K562 (cell line): ENCODE measurements around the gene COMTD1. TPM values are rescaled to one million over a fixed set of nuclear protein-coding genes. Genes with fewer than 3 reads are reported as not detected.

Source experiments
- ATAC-seq: fragments of 200-7000 bp; cut with Tn5 transposase; 3 replicates; pipeline ENCODE4 v1.9.1; 2020; ENCODE audit warnings: moderate library complexity
- BruUV-seq: library from RNA; stranded (reverse); fragments of 400-500 nt; replicated peaks from 2 replicates; lab custom pipeline; 2021; lab: Mats Ljungman, UMichigan
- CTCF ChIA-PET: fragments of 300-600 bp; formaldehyde crosslinking; extraction: SDS; loops from one replicate; lab custom pipeline; 2021; ENCODE audit warnings: low intra/inter-chr PET ratio; lab: Yijun Ruan, JAX
- POLR2A ChIA-PET: fragments of 300-600, 350-650 bp; sonication (Branson Sonifier 250); formaldehyde crosslinking; extraction: SDS; loops from one replicate; lab custom pipeline; 2021; ENCODE audit warnings: antibody characterized with exemption, inconsistent platforms; lab: Yijun Ruan, JAX
- DNase-seq, 4 experiments: peaks; one replicate each; pipeline versions ENCODE4 v3.0.0 to v3.0.0-alpha.2; 2011 to 2018; ENCODE audit warnings: low spot score in 3 of 4, mixed read lengths in 3 of 4; ENCODE audit errors: extremely low read depth in 1 of 4
- FAIRE-seq: peaks from 2 replicates; lab custom pipeline; 2011; peaks lifted over from hg19 to GRCh38; lab: Jason Lieb, UNC
- H2AFZ ChIP-seq: 2 replicates; pipeline ENCODE4 v1.6.0; 2011; ENCODE audit warnings: low read depth, low read length, control low read depth, inconsistent platforms
- H3K27ac ChIP-seq: fragments of 200-600 bp; 3 replicates; pipeline ENCODE4 v1.8.0; 2011; ENCODE audit warnings: low read depth, mild to moderate bottlenecking, control low read depth, inconsistent platforms, low read length, moderate library complexity, mixed read lengths; ENCODE audit errors: extremely low read depth
- H3K27me3 ChIP-seq, 2 experiments: fragments of 300-600 bp in 1 of 2; 2 replicates in 1 of 2; 3 replicates in 1 of 2; pipeline versions ENCODE4 v1.6.0 to v1.8.0; 2011; ENCODE audit warnings: inconsistent platforms in 2 of 2, low read length in 2 of 2, mild to moderate bottlenecking in 1 of 2, mixed read lengths in 1 of 2, moderate library complexity in 1 of 2; ENCODE audit not compliant: control insufficient read depth in 2 of 2, insufficient read depth in 2 of 2
- H3K36me3 ChIP-seq: fragments of 300-600 bp; 3 replicates; pipeline ENCODE4 v1.8.0; 2011; ENCODE audit warnings: mild to moderate bottlenecking, low read length, inconsistent platforms; ENCODE audit not compliant: control insufficient read depth, insufficient read depth
- H3K4me1 ChIP-seq, 2 experiments: fragments of 200-600 bp in 1 of 2; replicated peaks in 1 of 2; 2 replicates in 1 of 2; 3 replicates in 1 of 2; pipeline versions ENCODE4 v1.5.1 to v1.8.0; 2011; ENCODE audit warnings: inconsistent platforms in 2 of 2, low read length in 2 of 2, mild to moderate bottlenecking in 1 of 2, mixed read lengths in 1 of 2, moderate library complexity in 1 of 2; ENCODE audit not compliant: control insufficient read depth in 2 of 2, insufficient read depth in 2 of 2
- H3K4me2 ChIP-seq: 2 replicates; pipeline ENCODE4 v1.6.1; 2011; ENCODE audit warnings: low read length, control low read depth, inconsistent platforms, mixed read lengths; ENCODE audit not compliant: insufficient read depth
- H3K4me3 ChIP-seq: fragments of 200-600 bp; sonication (generic), shearing (Covaris generic); 2 replicates; pipeline ENCODE4 v1.5.1; 2016; ENCODE audit warnings: control low read depth, inconsistent platforms
- H3K79me2 ChIP-seq: fragments of 200-600 bp; 3 replicates; pipeline ENCODE4 v1.8.0; 2011; ENCODE audit warnings: low read length, inconsistent platforms; ENCODE audit not compliant: control insufficient read depth, insufficient read depth
- H3K9ac ChIP-seq, 2 experiments: 2 replicates each; pipeline versions ENCODE4 v1.6.0 to v1.6.1; 2011; ENCODE audit warnings: low read depth in 2 of 2, low read length in 2 of 2, control low read depth in 1 of 2, inconsistent platforms in 1 of 2, mild to moderate bottlenecking in 1 of 2, mixed read lengths in 1 of 2; ENCODE audit not compliant: insufficient read depth in 1 of 2
- H3K9me1 ChIP-seq: one replicate; pipeline ENCODE4 v1.6.0; 2011; ENCODE audit warnings: inconsistent platforms, mild to moderate bottlenecking, low read length, moderate library complexity; ENCODE audit not compliant: control insufficient read depth, insufficient read depth
- H3K9me3 ChIP-seq: replicated peaks from 2 replicates; pipeline ENCODE4 v1.5.1; 2011; ENCODE audit warnings: low read depth, low read length, inconsistent platforms; ENCODE audit not compliant: control insufficient read depth, insufficient read depth
- H4K20me1 ChIP-seq: replicated peaks from 2 replicates; pipeline ENCODE4 v1.6.1; 2011; ENCODE audit warnings: low read length, inconsistent platforms, mixed read lengths; ENCODE audit not compliant: control insufficient read depth, insufficient read depth
- ATF3 ChIP-seq, 2 experiments: fragments of 450-650 bp in 1 of 2; sonication (generic) in 1 of 2; formaldehyde crosslinking in 1 of 2; IDR thresholded peaks in 1 of 2; conservative IDR thresholded peaks in 1 of 2; 2 replicates each; pipeline versions ENCODE4 v1.6.1 to v1.8.1; 2016 to 2023; ENCODE audit warnings: mild to moderate bottlenecking in 2 of 2, moderate library complexity in 2 of 2, inconsistent platforms in 1 of 2, missing genetic modification reagents in 1 of 2
- ATF7 ChIP-seq: fragments of 450-650 bp; IDR thresholded peaks from 2 replicates; pipeline ENCODE4 v1.7.1; 2014; ENCODE audit warnings: mild to moderate bottlenecking, moderate library complexity
- BHLHE40 ChIP-seq: IDR thresholded peaks from 2 replicates; pipeline ENCODE4 v1.6.1; 2011; ENCODE audit warnings: low read length, improper control_type of control experiment
- JUND ChIP-seq, 2 experiments: IDR thresholded peaks; 2 replicates in 1 of 2; 3 replicates in 1 of 2; pipeline ENCODE4 v1.6.1; 2011; ENCODE audit warnings: borderline replicate concordance in 2 of 2, low read depth in 2 of 2, low read length in 2 of 2, improper control_type of control experiment in 1 of 2, missing biosample characterization in 1 of 2, missing genetic modification characterization in 1 of 2, missing genetic modification reagents in 1 of 2
- RBM14 ChIP-seq: fragments of 200-400 bp; formaldehyde crosslinking; IDR thresholded peaks from 2 replicates; pipeline ENCODE4 v1.6.1; 2018; ENCODE audit warnings: low read depth, mild to moderate bottlenecking, low read length, moderate library complexity, borderline replicate concordance; ENCODE audit not compliant: insufficient read depth
- VEZF1 ChIP-seq: fragments of 200-800 bp; sonication (Bioruptor generic); IDR thresholded peaks from 2 replicates; pipeline ENCODE4 v1.6.1; 2017; ENCODE audit warnings: missing genetic modification characterization, missing compliant biosample characterization
- WGBS: fragments of 100-300 bp; shearing (Covaris generic); methylation state at CpG from one replicate; pipeline ENCODE4 v1.1.6; 2016; ENCODE audit warnings: low coverage, mixed read lengths; ENCODE audit not compliant: insufficient coverage; ENCODE audit errors: missing lambda C conversion rate; 5-methylcytosine and 5-hydroxymethylcytosine counted together
- in situ Hi-C: fragments of 300-500 bp; cut with MboI; formaldehyde crosslinking; loops from 4 replicates; pipeline ENCODE4 v1.15.0; 2018; ENCODE audit warnings: inconsistent platforms, mixed read lengths
- intact Hi-C: fragments of 100-400 bp; cut with micrococcal nuclease; formaldehyde crosslinking; loops from 2 replicates; pipeline ENCODE4 v1.14.2; 2022
- polyA plus RNA-seq, 8 experiments: library from polyadenylated mRNA; depleted of rRNA in 4 of 8; stranded (reverse) in 5 of 8; unstranded in 3 of 8; fragments of >200 nt; fragmentation: Nextera tagmentation in 2 of 8; fragmentation: Illumina TruSeq in 1 of 8; extraction: Ambion mirVana in 2 of 8; extraction: Trizol in 1 of 8; gene quantifications; 2 replicates each; pipeline versions ENCODE4 v1.2.1 to v1.2.3, GENCODE V29; 2011 to 2014; ENCODE audit warnings: inconsistent platforms in 1 of 8, missing spikeins in 1 of 8
- total RNA-seq, 7 experiments: library from RNA; depleted of rRNA in 6 of 7; stranded (reverse); fragments of >200 nt in 6 of 7; fragmentation: Illumina TruSeq in 2 of 7; extraction: Trizol in 2 of 7; gene quantifications; 2 replicates each; pipeline versions ENCODE4 v1.2.1 to v1.2.3, GENCODE V29; 2011 to 2021; ENCODE audit warnings: low replicate concordance in 1 of 7
- TF ChIP-seq, protein P1 (sequence below): fragments of 450-650 bp; IDR thresholded peaks from 2 replicates; pipeline ENCODE4 v1.6.1; 2017; ENCODE audit warnings: antibody characterized with exemption, mild to moderate bottlenecking

Gene COMTD1
- total and polyA plus RNA-seq, 9 of the 15 experiments (the other 6 are each of a cell fraction or from before 2014, with no cell fraction given), result 0.41 to 112 (median 13.7) TPM

DNA sequence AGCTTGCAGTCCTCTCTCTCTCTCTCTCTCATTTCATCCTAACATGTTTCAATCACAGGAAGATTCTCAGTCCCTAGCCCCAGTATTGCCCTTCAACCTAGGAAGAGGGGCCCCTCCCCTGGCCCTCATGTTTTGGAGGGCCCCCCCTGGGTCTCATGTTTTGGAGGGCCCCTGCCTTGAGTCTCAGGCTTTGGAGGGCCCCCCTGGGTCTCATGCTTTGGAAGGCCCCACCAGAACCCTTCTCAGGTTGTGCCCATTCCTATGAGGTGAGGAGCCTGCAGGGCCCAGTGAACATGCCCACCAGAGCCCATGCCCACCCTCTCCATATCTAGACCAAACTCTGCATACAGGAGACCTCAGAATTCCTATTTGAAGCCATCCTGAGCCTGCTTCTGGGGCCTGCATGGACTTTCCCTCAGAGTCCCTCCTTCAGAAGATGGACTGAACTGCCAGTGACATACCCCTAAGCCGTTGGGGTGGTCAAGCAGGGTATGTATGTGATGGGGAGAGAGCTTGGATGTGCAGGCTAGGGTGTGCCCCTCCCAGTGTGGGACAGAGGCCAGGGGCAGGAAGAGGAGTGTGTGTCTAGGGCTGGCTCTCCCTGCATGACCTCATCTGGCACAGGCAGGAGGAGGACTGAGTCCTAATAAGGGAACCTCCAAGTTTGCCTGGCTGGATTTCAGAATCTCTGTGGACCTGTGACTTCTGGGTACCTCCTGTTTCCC lies 33.3 kb downstream of the COMTD1 start:
- no peak overlapping the region for H3K4me3 ChIP-seq
- peak overlapping the region in 1 of 2 experiments; percentile 38; a peak in 1 of 4 replicates for H3K9ac ChIP-seq
- POLR2A ChIA-PET, result interaction anchor here (1.4 to 1.8 kb wide), 2 partner anchors 11 to 28 kb away, joined by 4 to 5 read pairs; no protein-coding TSS in a partner anchor
- H3K9me1 ChIP-seq, result no peaks in the 10 kb centered on the region
- TF ChIP-seq JUND (IDR thresholded peaks at IDR 0.05; ENCODE audit: borderline replicate concordance, low read depth, low read length), result peak; percentile 23; the same call in 1 of the 2 replicates
- peak; percentile 65; the same call in 2 of the 3 replicates for TF ChIP-seq JUND (tag; IDR thresholded peaks at IDR 0.05; ENCODE audit: borderline replicate concordance, low read depth, low read length)
- peak; percentile 66 for TF ChIP-seq ATF3 (IDR thresholded peaks at IDR 0.05)
- no peak for TF ChIP-seq ATF3 (CRISPR knock-in tag; conservative IDR thresholded peaks at IDR 0.05)
- peak; percentile 68; the same call in 1 of the 2 replicates for TF ChIP-seq ATF7
- TF ChIP-seq VEZF1 (CRISPR knock-in tag), result peak; percentile 38; the same call in 1 of the 2 replicates
- TF ChIP-seq, protein P1, sequence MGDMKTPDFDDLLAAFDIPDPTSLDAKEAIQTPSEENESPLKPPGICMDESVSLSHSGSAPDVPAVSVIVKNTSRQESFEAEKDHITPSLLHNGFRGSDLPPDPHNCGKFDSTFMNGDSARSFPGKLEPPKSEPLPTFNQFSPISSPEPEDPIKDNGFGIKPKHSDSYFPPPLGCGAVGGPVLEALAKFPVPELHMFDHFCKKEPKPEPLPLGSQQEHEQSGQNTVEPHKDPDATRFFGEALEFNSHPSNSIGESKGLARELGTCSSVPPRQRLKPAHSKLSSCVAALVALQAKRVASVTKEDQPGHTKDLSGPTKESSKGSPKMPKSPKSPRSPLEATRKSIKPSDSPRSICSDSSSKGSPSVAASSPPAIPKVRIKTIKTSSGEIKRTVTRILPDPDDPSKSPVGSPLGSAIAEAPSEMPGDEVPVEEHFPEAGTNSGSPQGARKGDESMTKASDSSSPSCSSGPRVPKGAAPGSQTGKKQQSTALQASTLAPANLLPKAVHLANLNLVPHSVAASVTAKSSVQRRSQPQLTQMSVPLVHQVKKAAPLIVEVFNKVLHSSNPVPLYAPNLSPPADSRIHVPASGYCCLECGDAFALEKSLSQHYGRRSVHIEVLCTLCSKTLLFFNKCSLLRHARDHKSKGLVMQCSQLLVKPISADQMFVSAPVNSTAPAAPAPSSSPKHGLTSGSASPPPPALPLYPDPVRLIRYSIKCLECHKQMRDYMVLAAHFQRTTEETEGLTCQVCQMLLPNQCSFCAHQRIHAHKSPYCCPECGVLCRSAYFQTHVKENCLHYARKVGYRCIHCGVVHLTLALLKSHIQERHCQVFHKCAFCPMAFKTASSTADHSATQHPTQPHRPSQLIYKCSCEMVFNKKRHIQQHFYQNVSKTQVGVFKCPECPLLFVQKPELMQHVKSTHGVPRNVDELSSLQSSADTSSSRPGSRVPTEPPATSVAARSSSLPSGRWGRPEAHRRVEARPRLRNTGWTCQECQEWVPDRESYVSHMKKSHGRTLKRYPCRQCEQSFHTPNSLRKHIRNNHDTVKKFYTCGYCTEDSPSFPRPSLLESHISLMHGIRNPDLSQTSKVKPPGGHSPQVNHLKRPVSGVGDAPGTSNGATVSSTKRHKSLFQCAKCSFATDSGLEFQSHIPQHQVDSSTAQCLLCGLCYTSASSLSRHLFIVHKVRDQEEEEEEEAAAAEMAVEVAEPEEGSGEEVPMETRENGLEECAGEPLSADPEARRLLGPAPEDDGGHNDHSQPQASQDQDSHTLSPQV, result 0 out of 2 replicates have a peak, but pooled peaks have one; percentile 20
- no peak for TF ChIP-seq RBM14
- no peak for TF ChIP-seq BHLHE40
- H3K9me3 ChIP-seq, result no peaks in the 10 kb centered on the region
- no peaks in the 10 kb centered on the region for H4K20me1 ChIP-seq
- H3K79me2 ChIP-seq, result no peaks in the 10 kb centered on the region
- no peak for FAIRE-seq
- no TSS peak for BruUV-seq
- WGBS, result 36% methylated on average over 1 of the region's 1 CpG
- peak; percentile 54 for ATAC-seq
- peak overlapping the region; percentile 2; the same call in 1 of the 2 replicates for H2AFZ ChIP-seq
- intact Hi-C loops (no loop called here), in situ Hi-C loops (no loop called here)
- DNase-seq, result no peak
- CTCF ChIA-PET, result interaction anchor here (0.6 to 0.9 kb wide), 2 partner anchors 9 to 10 kb away, joined by 3 to 4 read pairs; no protein-coding TSS in a partner anchor
- H3K27me3 ChIP-seq, result no peaks in the 10 kb centered on the region
- H3K36me3 ChIP-seq, result no peaks in the 10 kb centered on the region
- H3K4me1 ChIP-seq, result peaks cover 11 to 19% of the 10 kb centered on the region in 2 experiments
- H3K4me2 ChIP-seq, result no peak overlapping the region
- H3K27ac ChIP-seq, result no peak overlapping the region
